ENCODE data around the gene WWOX.

WWOX gene

DNA sequence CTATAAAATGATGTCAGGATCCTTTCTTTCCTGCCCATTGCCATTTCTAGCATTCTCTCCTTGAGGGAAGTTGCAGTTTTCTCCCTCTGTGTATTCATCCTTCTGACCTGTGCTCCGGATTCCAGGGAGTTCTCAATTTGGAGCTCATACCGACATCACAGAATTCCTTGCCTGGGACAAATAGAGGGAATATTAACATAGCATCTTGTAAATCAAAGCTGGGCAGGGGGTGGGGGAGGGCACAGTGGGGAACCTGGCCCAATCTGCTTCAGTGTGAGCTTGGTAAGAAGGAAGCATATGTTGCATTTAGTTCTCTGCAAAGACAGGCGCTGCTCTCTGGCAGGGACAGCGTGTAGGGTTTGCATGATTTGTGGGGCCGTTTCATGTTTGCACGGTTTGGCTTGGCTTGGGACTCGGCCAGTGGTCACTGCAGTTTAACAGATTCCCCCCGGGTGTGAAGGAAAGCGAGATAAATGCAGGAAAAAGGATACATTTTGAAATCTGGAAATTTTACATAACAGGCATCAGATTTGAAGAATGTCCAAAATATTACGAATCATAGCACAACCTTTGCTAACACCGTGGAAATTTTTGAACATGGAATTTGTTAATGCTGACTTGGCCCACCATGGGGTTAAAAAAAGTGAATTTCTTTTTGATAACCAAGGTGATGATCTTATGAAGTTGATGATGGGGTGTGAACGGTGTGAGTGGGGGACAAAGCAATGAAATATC lies 178.0 kb downstream of the WWOX start:
- no peak for DNase-seq

DNA sequence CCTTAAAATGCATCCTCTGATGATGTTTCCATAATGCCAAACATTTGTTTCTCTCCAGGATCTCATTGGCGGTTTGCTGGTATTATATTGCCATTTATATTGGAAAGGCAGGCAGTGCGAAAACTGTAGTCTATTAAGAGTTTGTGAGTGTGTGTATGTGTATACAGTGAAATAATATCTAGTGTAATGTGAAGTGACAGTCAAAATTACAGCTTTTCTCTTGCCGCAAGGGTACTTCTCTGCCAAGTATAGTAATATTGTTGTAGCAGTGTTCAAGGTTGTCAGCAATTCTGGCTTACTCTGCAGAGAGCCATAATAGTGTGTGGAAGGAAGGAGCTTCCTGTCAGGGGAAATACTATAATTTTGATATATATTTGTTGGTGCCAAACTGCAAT lies 178.6 kb downstream of the WWOX start:
- no peak for DNase-seq

DNA sequence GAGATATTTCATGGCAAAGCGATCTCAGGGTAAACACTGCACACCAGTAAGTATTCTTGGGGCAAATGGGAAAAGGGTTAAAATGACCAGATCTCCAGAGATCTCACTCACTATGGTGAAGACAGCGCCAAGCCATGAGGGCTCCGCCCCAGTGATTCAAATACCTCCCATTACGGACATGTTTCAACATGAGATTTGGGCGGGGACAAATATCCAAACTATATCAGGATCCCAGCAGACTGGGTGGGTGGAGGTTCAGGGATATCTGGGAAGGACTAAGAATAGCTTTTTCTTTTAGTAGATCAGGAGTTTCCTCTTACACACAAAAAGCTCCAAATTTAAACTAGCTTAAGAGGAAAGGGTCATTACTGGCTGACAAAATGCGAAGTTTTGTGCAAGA lies 181.7 kb downstream of the WWOX start:
- no peak for DNase-seq

DNA sequence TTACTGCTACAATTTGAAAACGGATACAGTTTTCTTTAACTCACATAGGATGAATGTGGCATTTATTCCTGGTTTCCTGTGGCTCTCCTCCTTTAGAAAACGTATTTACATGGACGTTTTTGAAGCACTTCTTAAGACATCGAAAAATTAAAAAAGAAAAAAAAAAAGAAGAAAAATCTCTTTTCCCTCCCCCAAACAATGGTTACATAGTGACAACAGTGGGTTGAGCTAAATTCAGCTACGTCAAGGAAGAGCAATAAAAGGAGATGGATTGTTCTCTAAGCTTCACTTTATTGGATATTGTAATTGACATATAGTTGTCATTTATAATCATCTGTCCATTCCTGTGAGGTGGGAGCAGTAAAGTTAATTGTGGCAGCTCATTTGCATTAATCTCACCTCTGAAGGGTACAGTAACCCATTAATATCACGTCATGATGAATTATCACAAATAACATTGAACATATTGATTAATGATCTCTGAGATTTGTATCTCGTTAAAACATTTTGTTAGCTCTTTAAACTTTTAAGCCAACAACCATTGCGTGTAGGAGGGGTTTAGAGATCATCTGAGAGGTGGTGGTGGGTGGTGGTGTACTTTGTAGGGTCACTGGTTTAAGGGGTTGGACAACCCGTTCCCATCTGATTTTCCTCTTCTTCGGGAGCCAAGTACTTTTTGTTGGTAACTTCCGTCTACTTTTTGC lies 184.2 kb downstream of the WWOX start:
- no peak for DNase-seq

DNA sequence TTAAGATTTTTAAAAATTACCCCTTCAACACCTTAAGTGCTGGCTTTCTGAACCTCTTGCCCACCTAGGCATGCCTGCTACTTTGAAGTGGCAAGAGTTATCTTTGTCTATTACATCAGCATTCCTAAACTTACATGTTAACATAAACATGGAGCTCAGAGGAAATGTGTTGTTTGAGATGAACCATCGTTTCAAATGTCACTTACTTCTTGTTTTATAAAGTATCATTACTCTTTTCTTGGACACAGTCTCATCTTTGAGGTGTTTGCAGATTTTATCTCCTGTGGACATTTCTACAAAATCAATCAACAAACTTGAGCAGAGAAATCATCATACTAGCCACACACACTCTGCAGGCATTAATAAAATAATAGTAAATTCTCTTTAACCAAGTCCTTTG lies 184.9 kb downstream of the WWOX start:
- DNase-seq, result no peak

DNA sequence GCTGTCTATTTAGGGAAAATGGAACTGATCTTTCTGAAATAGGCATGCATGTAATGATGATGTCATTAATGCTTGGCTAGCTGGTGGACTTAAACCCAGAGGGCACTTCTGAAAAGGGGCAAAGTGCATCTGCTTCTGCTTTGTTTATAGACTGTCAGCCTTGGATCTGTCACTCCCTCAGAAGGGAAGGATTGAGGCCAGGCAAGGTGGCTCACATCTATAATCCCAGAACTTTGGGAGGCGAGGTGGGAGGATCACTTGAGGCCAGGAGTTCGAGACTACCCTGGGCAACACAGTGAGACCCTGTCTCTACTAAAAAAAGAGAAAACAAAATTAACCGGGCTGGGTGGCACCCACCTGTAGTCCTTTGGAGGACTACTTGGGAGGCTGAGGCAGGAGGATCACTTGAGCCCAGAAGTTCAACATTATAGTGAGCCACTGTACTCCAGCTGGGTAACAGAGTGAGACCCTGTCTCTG lies 185.5 kb downstream of the WWOX start:
- DNase-seq, result no peak

DNA sequence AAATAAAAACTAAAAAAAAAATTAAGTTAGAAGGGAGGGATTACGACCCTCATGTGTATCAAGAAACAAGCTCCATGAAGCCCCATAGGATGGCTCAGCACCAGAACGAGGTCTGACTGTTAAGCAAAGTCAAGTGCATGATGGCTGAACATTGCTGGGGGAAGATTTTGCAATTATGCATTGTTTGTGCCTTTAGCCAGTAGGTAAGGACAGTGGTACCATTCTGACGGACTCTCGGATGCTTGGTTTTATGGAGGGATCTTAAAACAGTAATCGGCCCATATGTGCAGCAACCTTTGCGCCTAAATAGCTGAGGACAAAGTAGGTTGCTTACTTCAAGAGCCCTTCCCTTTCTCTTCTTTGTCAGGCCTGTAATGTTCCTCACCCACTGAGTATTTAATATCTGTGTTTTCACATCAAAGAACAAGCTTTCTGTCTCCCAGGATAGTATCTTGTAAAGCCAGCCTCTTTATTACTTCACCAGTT lies 186.0 kb downstream of the WWOX start:
- no peak for DNase-seq

DNA sequence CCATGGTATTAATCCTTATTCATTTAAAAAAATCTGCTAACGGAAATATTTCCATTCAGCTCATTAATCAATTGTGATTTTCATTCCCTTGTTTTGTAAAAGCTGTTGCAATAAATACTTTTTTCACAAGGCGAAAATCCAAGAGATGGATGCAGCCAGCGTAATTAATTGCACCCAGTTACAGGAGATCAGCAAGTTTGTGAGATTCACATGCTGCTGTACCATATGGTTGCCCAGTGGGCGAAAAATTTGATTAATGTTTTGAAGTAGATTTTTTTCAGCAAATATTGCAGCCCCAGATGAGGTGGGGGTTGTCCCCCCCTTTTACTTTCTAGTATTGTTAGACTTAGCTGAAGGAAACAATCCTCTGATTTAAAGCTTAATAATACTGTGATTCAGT lies 186.6 kb downstream of the WWOX start:
- no peak for DNase-seq

DNA sequence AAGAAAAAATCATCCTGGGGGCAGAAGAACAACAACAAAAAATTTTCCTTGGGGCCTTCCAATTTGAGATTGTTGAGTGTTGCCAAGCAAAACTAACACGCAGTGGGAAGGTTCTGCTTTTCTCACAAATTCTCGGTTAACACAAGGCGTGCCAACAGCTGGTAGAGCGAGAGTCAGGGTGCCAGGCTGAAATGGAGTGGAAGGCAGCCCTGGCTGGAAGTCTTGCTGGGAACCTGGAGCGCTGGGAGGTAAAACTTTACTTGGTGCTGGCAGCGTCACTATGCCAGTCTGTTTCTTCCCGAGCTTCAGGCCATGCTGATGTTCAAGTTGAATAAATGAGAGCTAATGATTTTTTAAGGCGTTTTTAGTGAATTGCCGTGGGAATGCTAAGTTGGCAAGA lies 189.4 kb downstream of the WWOX start:
- DNase-seq, result no peak

DNA sequence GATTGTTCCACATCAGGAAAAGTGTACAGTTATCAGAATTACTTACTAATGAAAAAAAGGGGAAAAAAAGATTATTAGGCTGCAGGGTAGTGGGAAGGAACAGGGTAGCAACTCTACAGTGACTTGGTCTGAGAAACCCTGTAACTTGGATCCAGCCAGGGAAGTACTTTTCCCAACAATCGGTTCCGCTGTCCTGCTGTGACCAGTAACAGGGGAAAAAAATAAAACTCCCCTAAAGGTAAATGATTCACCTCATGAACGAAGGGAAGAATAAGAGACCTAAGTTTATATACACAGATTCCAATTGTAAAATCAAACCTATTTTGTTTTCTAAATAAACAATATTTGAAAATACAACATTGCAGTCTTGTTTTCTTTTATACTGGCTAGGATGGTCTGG lies 189.9 kb downstream of the WWOX start:
- no peak for DNase-seq

DNA sequence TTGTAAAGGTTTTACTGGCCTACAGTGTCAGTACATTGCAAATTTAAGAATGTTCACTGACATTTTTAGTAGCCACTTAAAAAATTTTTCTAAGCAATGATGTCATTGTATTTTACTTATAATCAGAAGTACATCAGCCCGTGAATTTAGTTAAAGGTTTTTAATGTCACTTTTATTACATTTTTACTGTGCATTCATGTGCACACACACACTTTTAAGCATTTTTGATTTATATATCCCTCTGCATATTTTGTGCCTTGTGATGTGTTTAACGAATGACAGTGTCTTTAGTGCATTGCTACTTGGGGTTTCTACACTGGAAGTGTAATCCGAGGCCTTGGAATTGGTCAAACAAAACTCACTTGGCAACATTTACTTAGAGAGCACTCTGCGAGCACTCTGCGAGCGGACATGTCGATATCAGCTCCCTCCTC lies 190.4 kb downstream of the WWOX start:
- no peak for DNase-seq

DNA sequence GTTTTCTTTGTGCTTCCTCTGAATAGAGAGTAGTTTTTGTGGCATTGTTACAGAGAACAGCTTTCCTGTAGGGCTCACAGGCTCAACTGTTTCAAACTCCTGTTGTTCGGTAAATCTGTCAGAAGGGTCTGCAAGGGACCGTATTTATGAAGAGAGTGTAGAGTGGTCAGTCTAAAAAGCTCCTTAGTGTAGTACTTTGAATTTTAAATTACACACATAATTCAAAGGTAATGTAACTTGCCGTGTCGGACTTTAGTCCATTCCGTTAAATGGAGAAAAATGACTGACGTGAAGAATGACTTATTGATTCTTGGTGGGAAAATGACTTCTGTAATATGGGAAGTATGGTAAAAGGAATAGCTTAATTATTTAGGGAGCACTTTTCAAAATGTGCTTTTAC lies 190.9 kb downstream of the WWOX start:
- no peak for DNase-seq

DNA sequence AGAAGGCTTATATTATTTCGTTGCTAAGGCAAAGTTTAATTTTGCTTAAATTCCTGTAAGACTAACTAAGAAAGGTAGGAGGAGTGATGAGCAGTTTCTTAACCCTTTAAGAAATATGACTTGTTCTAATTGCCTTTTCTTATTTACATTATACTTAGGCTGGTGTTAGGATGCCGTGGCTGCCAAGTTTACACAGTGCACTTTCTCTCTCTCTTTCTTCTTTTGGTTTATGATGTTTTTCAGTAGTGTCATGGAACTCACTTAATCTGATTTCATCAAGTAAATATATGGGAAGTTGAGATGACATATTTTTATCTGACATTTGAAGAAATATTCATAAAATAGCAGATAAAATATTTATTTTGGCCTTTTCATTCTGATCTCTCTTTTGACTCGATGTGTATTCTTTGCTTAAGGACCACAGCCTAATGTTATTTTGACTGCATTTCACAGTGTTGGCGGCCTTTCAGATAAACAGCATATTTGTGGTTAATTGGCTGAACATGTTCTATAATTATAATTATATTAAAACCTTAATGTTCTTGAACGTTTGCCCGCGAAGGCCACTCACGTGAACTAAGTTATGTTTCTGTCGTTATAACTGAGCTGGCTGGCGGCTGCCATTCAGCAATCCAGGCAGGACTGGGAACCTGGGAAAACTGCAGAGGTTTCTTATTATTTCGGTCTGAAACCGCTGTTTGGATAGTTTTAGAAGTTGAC lies 191.6 kb downstream of the WWOX start:
- no peak for DNase-seq

DNA sequence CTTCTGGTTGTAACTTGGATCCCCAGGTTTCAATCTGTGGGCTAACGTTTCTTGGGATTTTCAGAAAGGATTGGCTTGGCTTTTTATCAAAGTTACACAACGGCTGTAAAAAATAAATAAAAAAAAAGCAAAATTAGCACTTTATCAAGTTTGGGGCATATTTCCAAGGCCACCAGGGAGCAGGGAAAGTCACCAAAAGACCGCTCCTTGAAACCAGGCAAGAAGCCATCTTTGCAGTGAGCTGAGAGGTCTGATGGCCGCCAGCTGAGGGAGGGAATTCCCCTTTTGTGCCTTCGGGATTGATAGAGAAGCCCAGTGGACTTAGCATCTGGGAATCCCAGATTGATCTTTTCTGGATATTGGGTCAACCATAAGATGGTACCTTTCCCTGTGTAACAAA lies 192.2 kb downstream of the WWOX start:
- DNase-seq, result no peak

DNA sequence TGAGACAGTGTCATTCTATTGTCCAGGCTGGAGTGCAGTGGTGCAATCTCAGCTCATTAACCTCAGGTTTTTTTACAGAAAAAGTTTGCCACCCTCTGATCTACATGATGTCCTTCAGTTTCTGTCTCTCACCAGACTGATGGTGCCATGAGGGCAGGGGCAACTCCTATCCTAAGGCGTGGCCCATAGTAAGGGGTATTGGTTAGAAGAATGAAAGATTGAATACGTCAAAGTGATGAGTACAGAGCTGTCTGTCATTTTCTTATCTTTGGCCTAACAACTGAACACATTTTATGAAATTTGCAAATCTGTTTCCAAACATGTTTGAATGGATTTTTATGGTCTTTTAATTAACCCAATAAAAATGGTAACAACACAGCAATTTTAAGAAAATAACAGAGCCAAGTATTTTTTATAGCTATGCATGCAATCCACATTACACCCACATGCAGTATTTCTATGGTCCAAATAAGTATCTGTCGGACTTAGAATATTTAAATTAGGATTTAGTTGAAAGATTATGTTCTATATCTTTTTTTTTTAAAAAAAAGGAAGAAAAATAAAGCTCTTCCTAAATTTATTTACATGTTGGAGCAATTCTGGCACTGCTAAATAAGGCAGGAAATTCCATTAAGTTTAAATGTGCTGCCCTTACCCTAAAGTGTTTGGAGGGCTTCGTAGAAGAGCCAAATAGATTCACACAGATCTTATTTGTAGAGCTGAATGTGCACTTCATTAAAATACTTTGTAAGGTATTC lies 192.8 kb downstream of the WWOX start:
- DNase-seq, result no peak

DNA sequence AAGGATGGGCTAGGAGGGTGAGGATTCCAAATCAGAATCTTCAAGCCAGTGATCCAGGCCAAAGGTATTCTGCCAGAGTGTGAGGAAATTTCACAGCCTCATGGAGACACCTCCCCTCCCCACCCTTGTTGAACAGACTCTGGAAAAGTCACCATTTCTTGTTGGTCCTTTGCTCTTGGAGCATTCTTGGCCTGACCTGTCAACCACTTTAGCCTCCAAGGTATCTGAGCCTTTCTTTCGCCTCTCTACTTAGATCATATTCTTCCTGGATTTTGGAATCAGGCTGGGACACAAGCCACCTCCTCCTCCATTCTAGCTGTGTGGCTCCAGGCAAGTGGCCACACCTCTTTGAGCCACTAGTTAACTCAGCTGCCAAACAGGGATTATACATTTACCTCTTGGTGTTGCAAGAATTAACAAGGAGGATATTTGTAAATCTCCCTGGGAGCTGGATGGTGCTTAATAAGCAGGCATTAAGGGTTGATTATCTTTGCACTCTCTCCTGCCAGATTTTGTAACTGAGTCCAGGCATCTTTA lies 193.5 kb downstream of the WWOX start:
- no peak for DNase-seq

DNA sequence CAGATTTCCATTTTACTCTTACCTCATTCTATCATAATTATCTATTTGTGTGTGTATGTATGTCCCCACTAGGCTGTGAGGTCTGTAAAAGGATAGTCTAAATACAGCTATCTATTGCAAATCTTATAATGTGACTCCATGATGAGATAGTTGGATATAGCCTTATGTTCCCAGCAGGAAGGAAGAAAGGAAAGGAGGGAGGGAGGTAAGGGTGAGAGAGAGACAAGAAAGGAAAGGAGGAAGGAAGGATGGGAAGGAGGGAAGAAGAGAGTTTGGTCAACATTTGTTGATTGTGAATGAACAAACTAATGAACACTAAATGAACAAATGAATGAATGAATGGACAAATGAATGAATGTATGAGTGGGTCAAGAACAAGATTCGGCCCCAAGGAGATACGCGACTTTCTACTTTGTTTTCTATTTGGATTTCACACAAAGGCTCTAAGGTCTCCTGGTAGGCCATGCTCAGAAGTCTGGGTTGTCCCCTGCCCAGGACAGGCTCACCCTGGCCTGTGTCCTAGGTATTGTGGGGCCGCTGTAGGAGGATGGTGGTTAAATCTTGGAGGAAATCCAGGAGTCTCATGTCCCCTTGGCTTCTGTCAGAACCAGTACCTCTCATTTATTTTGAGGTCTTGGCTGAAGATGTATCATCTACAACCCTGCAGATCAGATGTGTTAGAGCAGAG lies 195.2 kb downstream of the WWOX start:
- no peak for DNase-seq

DNA sequence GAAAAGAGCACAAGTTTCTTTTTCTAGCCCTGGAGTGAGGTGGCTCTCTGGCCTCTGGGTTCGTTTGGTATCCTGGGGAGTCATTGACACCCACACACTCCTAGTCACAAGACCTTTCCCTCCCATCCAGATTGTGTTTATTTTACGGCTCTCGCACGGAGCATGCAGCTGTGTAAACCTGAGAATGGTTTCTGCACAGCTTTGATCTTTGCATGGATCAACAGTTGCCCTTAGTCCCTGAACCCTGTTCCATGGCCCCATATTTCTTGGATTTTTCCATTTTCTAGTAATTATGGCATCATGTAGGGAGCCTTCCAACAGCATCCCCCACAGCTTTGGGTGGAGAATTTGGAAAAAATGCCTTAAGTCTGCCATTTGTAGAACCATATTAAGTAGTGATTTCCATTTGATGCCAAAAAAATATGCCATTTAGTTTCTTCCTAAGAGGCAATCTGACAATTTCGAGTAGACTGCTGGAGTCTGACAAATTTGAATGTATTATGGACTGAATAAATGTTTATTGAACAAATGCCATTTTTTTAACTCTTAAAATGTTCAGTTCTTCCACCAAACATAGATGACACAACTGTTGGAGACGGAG lies 197.7 kb downstream of the WWOX start:
- no peak for DNase-seq

DNA sequence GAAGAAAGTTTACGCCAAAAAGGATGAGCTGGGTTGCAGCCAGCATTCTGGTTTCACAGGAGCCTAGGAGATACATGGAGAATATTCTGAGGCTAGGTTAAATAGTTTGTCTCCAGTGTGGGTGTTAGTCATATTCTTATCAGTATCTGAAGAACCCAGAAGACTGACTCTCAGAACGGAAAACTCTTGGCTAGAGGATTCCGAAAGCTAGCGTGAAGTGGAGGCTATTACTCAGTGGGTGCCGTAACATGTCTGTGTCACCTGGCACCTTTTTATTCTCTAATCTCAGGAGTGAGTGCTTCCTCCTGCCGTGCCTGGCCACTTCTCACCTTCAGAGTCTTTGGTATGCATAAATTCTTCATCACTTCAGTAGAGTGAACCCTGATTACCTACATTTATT lies 199.5 kb downstream of the WWOX start:
- DNase-seq, result no peak

DNA sequence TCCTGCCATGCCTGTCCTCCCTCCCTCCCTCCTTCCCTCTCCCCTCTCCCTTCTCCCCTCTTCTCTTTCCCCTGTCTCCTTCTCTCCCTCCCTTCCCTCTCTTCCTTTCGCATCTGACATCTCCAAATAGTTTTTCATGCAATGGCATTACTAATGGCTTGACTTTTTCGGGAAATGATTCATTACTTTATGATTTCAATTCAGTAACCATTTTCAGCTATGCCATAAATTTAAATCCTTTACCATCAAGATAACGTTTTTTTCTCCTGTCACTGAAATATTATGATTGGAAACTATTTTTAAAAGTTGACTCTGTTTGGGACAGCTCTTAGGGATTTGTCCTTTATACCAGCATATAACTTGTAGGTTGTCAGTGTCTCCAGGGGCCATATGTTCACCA lies 201.0 kb downstream of the WWOX start:
- no peak for DNase-seq

DNA sequence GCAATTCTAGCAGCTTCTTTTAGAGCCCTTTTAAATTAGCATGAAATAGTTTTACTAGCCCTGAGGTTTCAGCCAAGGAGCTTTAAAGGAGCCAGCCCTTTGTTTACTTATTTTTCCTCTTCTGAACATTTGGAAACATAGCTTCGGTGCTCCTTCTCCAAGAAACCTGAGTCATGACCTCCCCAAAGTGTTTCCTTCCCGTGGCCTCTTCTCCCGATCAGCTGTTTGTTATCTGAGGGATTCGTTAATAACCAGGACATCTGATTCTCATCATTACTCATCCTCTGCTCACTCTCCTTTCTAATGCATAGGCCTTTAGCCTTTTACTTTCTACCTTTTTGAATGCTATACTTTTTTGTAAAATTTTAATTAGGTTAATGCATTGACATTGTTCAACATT lies 204.5 kb downstream of the WWOX start:
- no peak for DNase-seq
